Measurements from ENCODE around the gene CCNY.

GRCh38 chr10:35555962-35556930 lies 219.9 kb downstream of the CCNY start:
- no peak for TF ChIP-seq CTCF (IDR thresholded peaks at IDR 0.05; ENCODE audit: poor library complexity)
- TF ChIP-seq EZH2 (IDR thresholded peaks at IDR 0.05; ENCODE audit: borderline replicate concordance): no peak
- TF ChIP-seq EZH2phosphoT487 (IDR thresholded peaks at IDR 0.05; ENCODE audit: low read depth, severe bottlenecking, unreplicated experiment): no peak

All from hepatocyte (in vitro differentiated cells).